Measurements from ENCODE around the gene RNF14. TPM values are rescaled to one million over a fixed set of nuclear protein-coding genes. Genes with fewer than 3 reads are reported as not detected.
A peak's percentile ranks its signal among the peaks of the same experiment; 100 is the strongest.
"Not testable (repeated sequence)": the region's sequence is repeated elsewhere in the genome, so short reads cannot be mapped to it uniquely, and the experiment has no call there.

Gene RNF14
- total RNA-seq, 1 donor from 2014 or later, result 79.4 TPM

- DNase-seq (ENCODE audit: low spot score), result no peak
Observed at GRCh38 chr5:142013734-142014521, 45.0 kb downstream of the RNF14 start.

GRCh38 chr5:142014911-142015584 lies 46.1 kb downstream of the RNF14 start:
- no peak for DNase-seq (ENCODE audit: low spot score)

- DNase-seq (ENCODE audit: low spot score), result no peak
Observed at GRCh38 chr5:142015781-142016533, 47.1 kb downstream of the RNF14 start.

DNA sequence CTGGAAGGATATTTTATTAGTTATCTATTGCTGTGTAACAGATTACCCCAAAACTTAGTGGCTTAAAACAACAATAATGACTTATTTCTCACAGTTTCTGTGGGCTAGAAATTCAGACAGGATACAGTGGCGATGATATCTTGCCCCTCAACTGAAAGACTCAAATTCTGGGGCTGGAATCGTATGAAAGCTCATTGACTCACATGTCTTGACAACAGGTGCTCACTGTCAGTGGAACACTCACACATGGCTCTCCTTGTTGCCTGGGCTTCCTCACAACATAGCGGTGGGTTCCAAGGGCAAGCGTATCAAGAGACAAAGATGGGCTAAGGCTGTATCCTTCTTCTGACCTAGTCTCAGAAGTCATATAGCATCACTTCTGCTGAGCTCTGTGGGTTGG lies 47.7 kb downstream of the RNF14 start:
- no peak for DNase-seq (ENCODE audit: low spot score)

GRCh38 chr5:142017832-142018427 lies 49.0 kb downstream of the RNF14 start:
- DNase-seq (ENCODE audit: low spot score), result no peak

GRCh38 chr5:142020122-142020659 lies 51.3 kb downstream of the RNF14 start:
- DNase-seq (ENCODE audit: low spot score), result no peak

DNA sequence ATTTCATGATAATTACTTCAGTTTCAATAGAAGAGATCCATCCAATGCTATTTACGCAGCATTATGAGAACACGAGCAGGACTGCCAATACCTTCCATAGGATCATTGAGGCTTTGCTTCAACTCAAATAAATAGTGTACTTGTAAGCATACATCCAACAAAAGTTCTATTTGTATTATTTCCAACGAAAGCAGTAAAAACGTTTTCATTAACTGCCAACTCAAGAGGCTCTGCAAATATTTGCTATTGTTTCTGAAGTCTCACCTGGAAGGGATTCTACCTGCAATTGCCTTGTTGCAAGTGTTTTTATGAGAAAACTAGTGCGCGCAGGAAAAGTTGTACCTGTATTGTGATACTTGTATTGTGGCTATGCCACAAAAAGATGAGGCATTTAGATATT lies 54.9 kb downstream of the RNF14 start:
- DNase-seq (ENCODE audit: low spot score), result no peak

- DNase-seq (ENCODE audit: low spot score), result peak; percentile 92
Observed at GRCh38 chr5:142024771-142025304, 55.9 kb downstream of the RNF14 start.

DNA sequence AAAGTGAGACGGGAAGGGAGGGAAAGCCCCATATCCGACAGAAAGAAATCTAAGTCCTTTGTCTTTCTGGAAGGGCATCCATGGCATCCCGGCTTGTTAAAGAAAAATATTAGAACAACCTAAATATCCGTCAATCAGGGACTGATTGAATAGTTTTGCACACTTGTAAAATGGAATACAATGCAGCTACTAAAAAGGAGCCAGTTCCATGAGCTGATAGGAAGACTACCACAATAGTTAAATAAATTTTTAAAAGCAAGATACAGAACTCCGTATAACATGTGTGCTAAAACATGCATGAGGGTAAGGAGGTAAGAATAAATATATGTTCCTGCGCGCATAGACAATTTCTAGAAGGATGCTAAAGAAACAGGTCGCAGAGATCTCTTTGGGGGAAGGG lies 56.7 kb downstream of the RNF14 start:
- no peak for DNase-seq (ENCODE audit: low spot score)

DNA sequence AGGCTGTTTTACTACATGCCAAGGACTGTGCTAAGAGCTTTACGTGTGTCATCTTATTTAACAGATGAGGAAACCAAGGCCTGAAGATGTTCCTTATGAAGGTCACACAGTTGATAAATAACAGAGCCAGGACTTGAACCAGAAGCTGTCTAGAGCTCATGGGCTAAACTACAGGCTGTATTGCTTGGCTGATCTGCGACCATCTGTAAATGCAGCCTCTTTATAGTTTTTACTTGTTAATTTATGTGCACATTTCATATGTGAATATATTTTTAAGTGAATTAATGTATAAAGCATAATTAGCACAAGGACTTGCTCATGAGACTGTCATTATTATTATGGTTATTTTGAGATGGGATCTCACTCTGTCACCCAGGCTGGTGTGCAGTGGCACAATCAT lies 63.2 kb downstream of the RNF14 start:
- DNase-seq (ENCODE audit: low spot score), result no peak

GRCh38 chr5:142032747-142033631 lies 64.1 kb downstream of the RNF14 start:
- DNase-seq (ENCODE audit: low spot score), result no peak

DNA sequence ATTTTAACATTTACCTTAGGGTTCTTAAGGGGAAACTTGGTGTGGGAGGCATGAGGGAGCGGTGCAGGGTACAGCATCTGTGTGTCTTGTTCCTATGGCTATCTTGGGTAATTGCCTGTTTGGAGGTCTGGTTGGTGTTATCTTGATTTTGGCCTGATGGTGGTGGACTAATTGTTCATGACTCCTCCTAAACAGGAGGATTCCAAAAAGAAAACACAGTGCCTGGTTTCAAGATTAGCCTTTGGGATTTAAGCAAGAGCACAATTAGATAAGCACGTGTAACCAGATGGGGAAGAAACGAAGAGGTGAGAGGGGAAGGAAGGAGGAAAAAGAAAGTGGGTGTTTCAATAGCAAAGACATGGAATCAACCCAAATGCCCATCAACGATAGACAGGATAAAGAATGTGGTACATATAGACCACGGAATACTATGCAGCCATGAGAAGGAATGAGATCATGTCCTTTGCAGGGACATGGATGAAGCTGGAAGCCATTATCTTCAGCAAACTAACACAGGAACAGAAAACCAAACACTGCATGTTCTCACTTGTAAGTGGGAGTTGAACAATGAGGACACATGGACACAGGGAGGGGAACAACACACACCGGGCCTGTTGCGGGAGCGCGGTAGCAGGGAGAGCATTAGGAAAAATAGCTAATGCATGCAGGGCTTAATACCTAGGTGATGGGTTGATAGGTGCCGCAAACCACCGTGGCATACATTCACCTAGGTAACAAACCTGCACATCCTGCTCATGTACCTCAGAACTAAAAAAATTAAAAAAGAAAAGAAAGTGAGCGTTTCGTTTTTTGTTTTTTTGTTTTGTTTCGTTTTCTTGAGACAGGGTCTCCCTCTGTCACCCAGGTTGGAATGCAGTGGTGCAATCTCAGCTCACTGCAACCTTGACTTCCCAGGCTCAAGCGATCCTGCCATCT lies 65.0 kb downstream of the RNF14 start:
- DNase-seq (ENCODE audit: low spot score), result not testable (repeated sequence)

DNA sequence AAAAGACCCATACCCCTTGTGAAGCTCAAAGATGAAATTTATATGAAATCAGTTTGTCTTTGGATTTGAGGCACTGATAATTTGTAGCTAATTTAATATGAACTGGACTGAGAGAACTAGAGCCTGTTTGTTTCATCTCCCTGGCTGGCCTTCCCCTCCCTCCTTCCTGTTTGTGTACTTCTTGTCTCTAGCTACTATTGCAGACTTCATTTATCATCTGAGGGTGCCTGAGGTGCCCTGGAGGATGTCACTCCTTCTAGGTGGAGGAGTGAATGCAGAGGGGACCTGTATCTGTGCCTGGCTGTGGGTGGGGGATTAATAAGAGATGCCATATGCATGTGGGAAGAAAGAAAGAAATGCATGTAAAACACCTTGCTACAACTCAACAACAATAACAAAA lies 66.1 kb downstream of the RNF14 start:
- no peak for DNase-seq (ENCODE audit: low spot score)

DNA sequence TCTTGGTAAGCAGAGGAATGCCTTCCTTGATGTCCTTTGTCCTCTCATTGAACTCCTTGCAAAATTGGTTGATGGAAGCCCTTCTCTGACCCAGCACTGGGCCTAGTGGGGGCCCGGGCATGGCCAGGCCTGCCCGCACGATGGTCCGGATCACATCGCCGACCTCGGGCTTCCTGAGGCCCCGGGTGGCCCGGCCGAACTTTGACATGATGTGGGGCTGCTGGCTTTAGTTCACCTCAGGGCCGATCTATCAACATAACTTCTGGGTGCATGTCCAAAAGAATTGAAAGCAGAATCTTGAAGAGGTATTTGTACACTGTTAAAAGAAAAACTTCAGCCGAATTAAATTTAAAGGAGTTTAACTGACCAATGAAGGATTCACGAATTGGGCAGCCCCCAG lies 68.0 kb downstream of the RNF14 start:
- no peak for DNase-seq (ENCODE audit: low spot score)

DNA sequence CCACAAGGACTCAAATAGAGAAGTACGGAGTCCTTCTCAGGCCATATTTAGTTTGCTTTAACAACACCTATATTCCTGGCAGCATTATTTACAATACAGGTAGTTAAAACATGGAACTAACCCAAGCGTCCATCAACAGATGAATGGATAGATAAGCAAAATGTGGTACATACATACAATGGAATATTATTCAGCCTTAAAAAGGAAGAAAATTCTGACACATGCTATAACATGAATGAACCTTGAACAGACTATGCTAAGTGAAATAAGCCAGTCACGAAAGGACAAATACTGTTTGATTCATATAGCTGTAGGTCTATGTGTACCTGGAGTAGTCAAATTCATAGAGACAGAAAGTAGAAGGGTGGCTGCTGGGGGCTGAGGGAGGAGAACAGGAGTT lies 68.7 kb downstream of the RNF14 start:
- not testable (repeated sequence) for DNase-seq (ENCODE audit: low spot score)

GRCh38 chr5:142038735-142039134 lies 69.8 kb downstream of the RNF14 start:
- no peak for DNase-seq (ENCODE audit: low spot score)

Measured in mesenteric fat pad (tissue), 1 donor.